ENCODE results near the gene RAB23. TPM values are rescaled to one million over a fixed set of nuclear protein-coding genes. Genes with fewer than 3 reads are reported as not detected.

Gene RAB23
- total RNA-seq, 1 donor from 2014 or later, result 35.2 TPM

- Mint-ChIP-seq H3K4me3 (ENCODE audit: unreplicated experiment) (no peak overlapping the region), H3K4me1 (ENCODE audit: unreplicated experiment) (peaks cover 43% of the 10 kb centered on the region), H3K27ac (ENCODE audit: unreplicated experiment) (peak overlapping the region; percentile 98), H3K9me3 (ENCODE audit: unreplicated experiment) (no peaks in the 10 kb centered on the region), H3K27me3 (ENCODE audit: unreplicated experiment) (no peaks in the 10 kb centered on the region), H3K36me3 (ENCODE audit: unreplicated experiment) (no peaks in the 10 kb centered on the region)
- DNase-seq (ENCODE audit: extremely low spot score, unreplicated experiment), result no peak
- TF ChIP-seq, protein P1, sequence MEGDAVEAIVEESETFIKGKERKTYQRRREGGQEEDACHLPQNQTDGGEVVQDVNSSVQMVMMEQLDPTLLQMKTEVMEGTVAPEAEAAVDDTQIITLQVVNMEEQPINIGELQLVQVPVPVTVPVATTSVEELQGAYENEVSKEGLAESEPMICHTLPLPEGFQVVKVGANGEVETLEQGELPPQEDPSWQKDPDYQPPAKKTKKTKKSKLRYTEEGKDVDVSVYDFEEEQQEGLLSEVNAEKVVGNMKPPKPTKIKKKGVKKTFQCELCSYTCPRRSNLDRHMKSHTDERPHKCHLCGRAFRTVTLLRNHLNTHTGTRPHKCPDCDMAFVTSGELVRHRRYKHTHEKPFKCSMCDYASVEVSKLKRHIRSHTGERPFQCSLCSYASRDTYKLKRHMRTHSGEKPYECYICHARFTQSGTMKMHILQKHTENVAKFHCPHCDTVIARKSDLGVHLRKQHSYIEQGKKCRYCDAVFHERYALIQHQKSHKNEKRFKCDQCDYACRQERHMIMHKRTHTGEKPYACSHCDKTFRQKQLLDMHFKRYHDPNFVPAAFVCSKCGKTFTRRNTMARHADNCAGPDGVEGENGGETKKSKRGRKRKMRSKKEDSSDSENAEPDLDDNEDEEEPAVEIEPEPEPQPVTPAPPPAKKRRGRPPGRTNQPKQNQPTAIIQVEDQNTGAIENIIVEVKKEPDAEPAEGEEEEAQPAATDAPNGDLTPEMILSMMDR (IDR thresholded peaks at IDR 0.05), result no peak
Observed at GRCh38 chr6:57256541-57256940, 34.4 kb upstream of the RAB23 start.

DNA sequence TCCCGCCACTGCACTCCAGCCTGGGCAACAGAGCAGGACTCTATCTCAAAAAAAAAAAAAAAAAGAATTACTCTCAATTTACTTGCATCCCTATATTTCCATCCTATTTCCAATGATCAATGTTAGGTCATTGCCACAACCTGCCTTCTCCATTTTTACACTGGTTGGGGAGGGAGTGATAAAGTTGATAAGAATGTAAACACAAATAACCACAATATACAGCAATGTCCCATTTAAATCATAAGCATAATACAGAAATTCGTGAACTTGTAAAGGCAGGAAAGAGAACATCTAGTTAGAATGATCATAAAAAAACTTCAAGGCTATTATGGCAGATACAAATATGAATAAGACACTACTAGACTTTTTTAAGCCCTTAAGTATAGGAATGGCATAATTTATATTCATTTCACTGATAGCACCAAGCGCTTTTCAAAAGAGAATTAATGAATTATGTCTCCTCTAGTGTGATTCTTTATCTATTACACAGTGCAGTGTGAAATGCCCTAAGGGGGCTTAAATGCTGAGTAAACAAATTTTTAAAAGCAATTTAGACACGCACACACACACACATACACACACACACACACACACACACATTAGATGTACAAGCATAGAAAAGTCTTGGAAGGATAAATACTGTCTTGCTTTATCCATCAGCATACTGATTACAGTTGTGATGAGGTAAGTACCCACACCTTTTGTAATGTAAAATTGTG lies 33.5 kb upstream of the RAB23 start:
- no peak for DNase-seq (ENCODE audit: extremely low spot score, unreplicated experiment)
- no peaks in the 10 kb centered on the region for H3K36me3 Mint-ChIP-seq (ENCODE audit: unreplicated experiment)
- TF ChIP-seq, protein P1 (IDR thresholded peaks at IDR 0.05), result no peak

DNA sequence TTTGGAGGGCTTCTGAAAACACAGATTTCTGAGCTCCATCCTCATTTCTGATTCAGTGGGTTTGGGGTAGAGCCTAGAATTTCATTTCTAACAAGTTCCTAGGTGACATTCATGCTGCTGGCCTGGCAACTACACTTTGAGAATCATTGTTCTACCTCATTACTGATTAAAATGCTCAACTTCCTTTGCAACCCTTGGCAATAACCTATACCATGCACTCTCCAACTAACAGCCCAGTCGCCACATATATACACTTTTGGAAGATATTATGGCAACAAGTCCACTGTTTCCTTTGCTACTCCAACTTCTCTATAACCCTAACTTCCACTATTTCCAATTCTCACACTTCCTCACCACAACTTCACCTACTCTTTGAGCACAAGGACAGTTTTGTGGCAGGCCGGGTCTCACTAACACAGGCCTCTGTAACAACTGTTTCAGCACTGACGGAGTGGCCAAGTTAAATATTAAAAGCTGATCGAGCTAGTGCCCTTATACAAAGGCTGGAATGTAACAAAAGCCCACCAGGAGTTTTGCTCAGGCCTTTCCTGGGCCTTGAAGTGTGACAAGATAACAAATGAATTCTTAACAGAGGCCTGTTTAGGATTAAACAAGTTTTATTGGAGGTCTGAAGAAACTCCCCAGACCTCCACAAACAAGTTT lies 32.1 kb upstream of the RAB23 start:
- Mint-ChIP-seq H3K4me3 (ENCODE audit: unreplicated experiment) (no peak overlapping the region), H3K4me1 (ENCODE audit: unreplicated experiment) (peaks cover 36% of the 10 kb centered on the region), H3K27me3 (ENCODE audit: unreplicated experiment) (no peaks in the 10 kb centered on the region), H3K27ac (ENCODE audit: unreplicated experiment) (peak overlapping the region; percentile 36), H3K9me3 (ENCODE audit: unreplicated experiment) (no peaks in the 10 kb centered on the region), H3K36me3 (ENCODE audit: unreplicated experiment) (no peaks in the 10 kb centered on the region)
- TF ChIP-seq, protein P1 (IDR thresholded peaks at IDR 0.05), result no peak
- no peak for DNase-seq (ENCODE audit: extremely low spot score, unreplicated experiment)

More for the DNA sequence above, 33.5 kb upstream of the RAB23 start:
- no peaks in the 10 kb centered on the region for H3K27me3 Mint-ChIP-seq (ENCODE audit: unreplicated experiment)
- no peak overlapping the region for H3K27ac Mint-ChIP-seq (ENCODE audit: unreplicated experiment)
- H3K4me1 Mint-ChIP-seq (ENCODE audit: unreplicated experiment), result peaks cover 43% of the 10 kb centered on the region
- H3K9me3 Mint-ChIP-seq (ENCODE audit: unreplicated experiment), result no peaks in the 10 kb centered on the region
- H3K4me3 Mint-ChIP-seq (ENCODE audit: unreplicated experiment), result no peak overlapping the region

GRCh38 chr6:57252975-57253374 lies 30.9 kb upstream of the RAB23 start:
- no peaks in the 10 kb centered on the region for H3K36me3 Mint-ChIP-seq (ENCODE audit: unreplicated experiment)
- H3K9me3 Mint-ChIP-seq (ENCODE audit: unreplicated experiment), result no peaks in the 10 kb centered on the region
- TF ChIP-seq, protein P1 (IDR thresholded peaks at IDR 0.05), result no peak
- H3K4me3 Mint-ChIP-seq (ENCODE audit: unreplicated experiment), result no peak overlapping the region
- no peak for DNase-seq (ENCODE audit: extremely low spot score, unreplicated experiment)
- H3K4me1 Mint-ChIP-seq (ENCODE audit: unreplicated experiment), result peaks cover 25% of the 10 kb centered on the region
- H3K27me3 Mint-ChIP-seq (ENCODE audit: unreplicated experiment), result no peaks in the 10 kb centered on the region
- H3K27ac Mint-ChIP-seq (ENCODE audit: unreplicated experiment), result peak overlapping the region; percentile 88

DNA sequence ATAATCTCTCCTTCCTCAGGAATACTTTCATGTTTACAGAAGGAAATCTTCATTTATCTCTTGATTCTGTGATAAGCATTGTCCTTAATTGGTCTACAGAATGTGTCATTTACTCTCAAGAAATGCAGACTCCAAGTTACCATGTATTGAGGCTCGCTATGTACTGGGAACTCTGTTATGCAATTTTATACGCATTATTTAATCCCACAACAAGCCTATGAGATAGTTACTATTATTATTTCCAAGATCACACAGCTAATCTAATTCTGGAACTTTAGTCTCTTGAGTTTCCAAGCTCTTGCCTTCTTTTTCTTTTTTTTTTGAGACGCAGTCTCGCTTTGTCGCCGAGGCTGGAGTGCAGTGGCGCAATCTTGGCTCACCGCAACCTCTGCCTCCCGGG lies 30.0 kb upstream of the RAB23 start:
- H3K4me3 Mint-ChIP-seq (ENCODE audit: unreplicated experiment), result no peak overlapping the region
- no peaks in the 10 kb centered on the region for H3K9me3 Mint-ChIP-seq (ENCODE audit: unreplicated experiment)
- no peaks in the 10 kb centered on the region for H3K36me3 Mint-ChIP-seq (ENCODE audit: unreplicated experiment)
- peaks cover 22% of the 10 kb centered on the region for H3K4me1 Mint-ChIP-seq (ENCODE audit: unreplicated experiment)
- H3K27ac Mint-ChIP-seq (ENCODE audit: unreplicated experiment), result peak overlapping the region; percentile 88
- TF ChIP-seq, protein P1 (IDR thresholded peaks at IDR 0.05), result no peak
- no peak for DNase-seq (ENCODE audit: extremely low spot score, unreplicated experiment)
- no peaks in the 10 kb centered on the region for H3K27me3 Mint-ChIP-seq (ENCODE audit: unreplicated experiment)
